Kidney (tissue), 14 donors: ENCODE data around the gene MRC2. TPM values are rescaled to one million over a fixed set of nuclear protein-coding genes. Genes with fewer than 3 reads are reported as not detected.

Experiments
- DNase-seq, 5 donors: peaks; one replicate each; pipeline ENCODE4 v3.0.0-alpha.2; 2013 to 2020
- FAIRE-seq: peaks from 2 replicates; lab custom pipeline; 2012; peaks lifted over from hg19 to GRCh38; lab: Jason Lieb, UNC
- H3K27ac ChIP-seq, 2 donors: one replicate each; pipeline ENCODE4 v1.7.0; 2013; ENCODE audit warnings: low read depth in 2 of 2, low read length in 2 of 2, inconsistent platforms in 1 of 2
- H3K27me3 ChIP-seq: one replicate; pipeline ENCODE4 v1.7.1; 2013; ENCODE audit warnings: low read length, inconsistent platforms; ENCODE audit not compliant: control insufficient read depth, insufficient read depth
- H3K36me3 ChIP-seq, 3 donors: one replicate each; pipeline versions ENCODE4 v1.7.0 to v1.7.1; 2013; ENCODE audit warnings: low read length in 3 of 3, control low read depth in 1 of 3, inconsistent platforms in 1 of 3; ENCODE audit not compliant: insufficient read depth in 3 of 3, control insufficient read depth in 2 of 3
- H3K4me1 ChIP-seq, 3 donors: one replicate each; pipeline versions ENCODE4 v1.7.0 to v1.7.1; 2013; ENCODE audit warnings: low read length in 3 of 3, inconsistent platforms in 1 of 3, low read depth in 1 of 3; ENCODE audit not compliant: control insufficient read depth in 2 of 3, insufficient read depth in 2 of 3
- H3K4me3 ChIP-seq, 3 donors: one replicate each; pipeline versions ENCODE4 v1.7.0 to v1.8.1; 2013; ENCODE audit warnings: low read length in 3 of 3, control low read depth in 1 of 3, inconsistent platforms in 1 of 3
- H3K9ac ChIP-seq, 3 donors: one replicate each; pipeline versions ENCODE4 v1.7.0 to v1.7.1; 2013; ENCODE audit warnings: low read length in 3 of 3, control low read depth in 1 of 3, inconsistent platforms in 1 of 3
- H3K9me3 ChIP-seq, 3 donors: one replicate each; pipeline versions ENCODE4 v1.7.0 to v1.7.1; 2013; ENCODE audit warnings: low read length in 3 of 3, control low read depth in 1 of 3, inconsistent platforms in 1 of 3; ENCODE audit not compliant: control insufficient read depth in 2 of 3, insufficient read depth in 1 of 3
- intact Hi-C: fragments of 100-400 bp; cut with DNase I; formaldehyde crosslinking; loops from one replicate; pipeline ENCODE4 v1.11.1; 2022
- polyA plus RNA-seq: library from polyadenylated mRNA; stranded (reverse); fragments of 350-450 nt; fragmentation: Illumina TruSeq; extraction: RNeasy Lipid Tissue Mini Kit (QIAGEN cat#74804); gene quantifications from one replicate; pipeline ENCODE4 v1.2.3, GENCODE V29; 2014; ENCODE audit warnings: low read depth, low replicate concordance; ENCODE audit not compliant: insufficient read depth
- total RNA-seq: library from RNA; stranded (reverse); fragmentation: NEBNext Ultra II Directional; extraction: Animal tissue kit (Norgen Biotek cat#: 25700); gene quantifications from one replicate; pipeline ENCODE4 v1.2.1, GENCODE V29; 2021
- TF ChIP-seq, protein P1 (sequence below): IDR thresholded peaks from 3 replicates; pipeline ENCODE4 v1.5.1; 2012; ENCODE audit warnings: mild to moderate bottlenecking, moderate library complexity, borderline replicate concordance; ENCODE audit not compliant: insufficient read depth; ENCODE audit errors: extremely low read depth
- donor health status: control.
- donor health status: control.
- donor health status: control.
- donor health status: control.
- donor health status: control.
- donor health status: DM: yes; HTN: yes; CAD: no.
- donor health status: Normal renal cell carcinoma (clear cell type).

MRC2 gene
- total and polyA plus RNA-seq, 2 donors from 2014 or later = 18.0 to 23.7 TPM

DNA sequence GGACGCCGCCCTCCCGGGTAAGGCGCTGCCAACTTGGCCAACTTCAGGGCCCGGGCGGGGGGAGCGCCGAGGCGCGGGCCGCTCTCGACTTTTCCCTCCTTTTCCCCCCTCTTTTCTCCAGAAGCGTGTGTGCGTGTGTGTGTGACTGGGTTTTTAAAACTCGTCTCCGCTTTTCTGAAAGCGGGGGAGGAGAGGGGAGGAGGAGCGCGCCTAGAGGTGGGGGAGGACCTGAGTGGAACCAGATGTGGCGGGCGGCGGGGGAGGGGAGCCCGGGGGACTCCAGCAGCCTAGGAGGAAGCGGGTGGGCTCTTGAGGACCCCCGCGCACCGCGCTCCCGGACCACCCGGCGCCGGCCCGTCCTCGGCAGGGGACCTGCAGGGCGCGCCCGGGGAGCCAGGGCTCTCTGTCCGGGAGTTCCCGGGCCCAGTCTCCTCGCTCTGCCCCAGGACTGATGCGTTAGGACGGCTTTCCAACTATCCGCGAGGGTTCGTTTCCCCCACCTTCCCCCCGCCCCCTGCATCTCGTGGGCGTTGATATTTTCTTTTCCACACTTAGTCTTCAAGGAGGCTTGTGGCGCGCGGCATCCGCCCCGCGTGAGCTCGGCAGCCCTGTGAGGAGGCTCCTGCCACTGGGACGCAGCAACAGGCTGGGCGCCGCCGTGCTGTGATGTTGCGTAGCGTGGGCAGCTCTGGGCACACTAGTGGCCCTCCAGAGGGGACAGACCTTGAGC lies 599 bp downstream of the MRC2 start:
- H3K4me3 ChIP-seq = peak overlapping the region; percentile 29 to 57 (median 56)
- peak overlapping the region in 2 of 3 donors; percentile 18 to 34 for H3K9ac ChIP-seq
- peak; percentile 83 to 91 (median 86) for DNase-seq
- H3K36me3 ChIP-seq = no peaks in the 10 kb centered on the region
- H3K4me1 ChIP-seq = peaks cover 0 to 14% (median 5%) of the 10 kb centered on the region in 3 donors
- TF ChIP-seq, protein P1, sequence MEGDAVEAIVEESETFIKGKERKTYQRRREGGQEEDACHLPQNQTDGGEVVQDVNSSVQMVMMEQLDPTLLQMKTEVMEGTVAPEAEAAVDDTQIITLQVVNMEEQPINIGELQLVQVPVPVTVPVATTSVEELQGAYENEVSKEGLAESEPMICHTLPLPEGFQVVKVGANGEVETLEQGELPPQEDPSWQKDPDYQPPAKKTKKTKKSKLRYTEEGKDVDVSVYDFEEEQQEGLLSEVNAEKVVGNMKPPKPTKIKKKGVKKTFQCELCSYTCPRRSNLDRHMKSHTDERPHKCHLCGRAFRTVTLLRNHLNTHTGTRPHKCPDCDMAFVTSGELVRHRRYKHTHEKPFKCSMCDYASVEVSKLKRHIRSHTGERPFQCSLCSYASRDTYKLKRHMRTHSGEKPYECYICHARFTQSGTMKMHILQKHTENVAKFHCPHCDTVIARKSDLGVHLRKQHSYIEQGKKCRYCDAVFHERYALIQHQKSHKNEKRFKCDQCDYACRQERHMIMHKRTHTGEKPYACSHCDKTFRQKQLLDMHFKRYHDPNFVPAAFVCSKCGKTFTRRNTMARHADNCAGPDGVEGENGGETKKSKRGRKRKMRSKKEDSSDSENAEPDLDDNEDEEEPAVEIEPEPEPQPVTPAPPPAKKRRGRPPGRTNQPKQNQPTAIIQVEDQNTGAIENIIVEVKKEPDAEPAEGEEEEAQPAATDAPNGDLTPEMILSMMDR = no peak
- no peaks in the 10 kb centered on the region for H3K27me3 ChIP-seq
- no peaks in the 10 kb centered on the region for H3K9me3 ChIP-seq
- intact Hi-C loops = no loop called here
- peak overlapping the region; percentile 71 to 79 for H3K27ac ChIP-seq
- FAIRE-seq = no peak

DNA sequence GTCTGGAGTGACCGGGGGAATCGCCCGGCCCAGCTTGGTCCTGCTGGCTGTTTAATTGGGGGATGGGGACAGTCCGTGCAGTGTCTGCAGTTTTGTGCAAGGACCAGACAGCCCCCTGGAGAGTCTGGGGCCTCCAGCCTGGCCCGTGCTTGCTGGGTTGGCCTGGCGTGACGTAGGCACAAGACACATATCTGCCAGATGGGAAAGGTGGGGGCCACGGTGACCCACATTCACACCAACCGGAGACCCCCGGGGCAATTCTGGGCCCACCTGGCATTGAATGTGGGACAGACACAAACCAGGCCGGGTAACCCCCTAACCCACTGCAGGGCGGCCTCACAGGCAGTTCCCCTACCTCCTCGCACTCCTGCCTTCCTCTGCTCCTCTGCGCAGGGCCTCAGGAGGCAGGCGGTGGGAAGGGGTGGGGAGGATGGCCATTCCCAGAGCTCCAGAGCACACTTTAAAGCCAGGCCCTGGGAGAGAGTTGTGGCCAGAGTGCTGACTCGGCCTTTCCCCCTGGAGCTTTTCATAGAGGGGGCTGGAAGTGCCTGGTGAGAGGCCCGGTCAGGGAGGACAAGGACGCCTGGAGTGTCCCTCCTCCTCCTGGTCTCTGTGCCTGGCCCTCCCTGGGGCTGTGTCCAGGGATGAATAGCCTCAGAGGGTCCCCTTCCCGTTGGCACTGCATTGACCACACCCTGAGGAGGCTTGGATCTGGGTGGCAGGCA lies 1.5 kb downstream of the MRC2 start:
- peak overlapping the region; percentile 18 to 57 (median 56) for H3K4me3 ChIP-seq
- peak overlapping the region; percentile 17 to 71 for H3K27ac ChIP-seq
- intact Hi-C loops = no loop called here
- no peaks in the 10 kb centered on the region for H3K36me3 ChIP-seq
- DNase-seq (peak; percentile 50 to 82 (median 76)), FAIRE-seq (no peak)
- no peaks in the 10 kb centered on the region for H3K9me3 ChIP-seq
- peak overlapping the region in 1 of 3 donors; percentile 7 for H3K9ac ChIP-seq
- no peaks in the 10 kb centered on the region for H3K27me3 ChIP-seq
- peaks cover 0 to 14% (median 5%) of the 10 kb centered on the region in 3 donors for H3K4me1 ChIP-seq
- TF ChIP-seq, protein P1 = no peak

DNA sequence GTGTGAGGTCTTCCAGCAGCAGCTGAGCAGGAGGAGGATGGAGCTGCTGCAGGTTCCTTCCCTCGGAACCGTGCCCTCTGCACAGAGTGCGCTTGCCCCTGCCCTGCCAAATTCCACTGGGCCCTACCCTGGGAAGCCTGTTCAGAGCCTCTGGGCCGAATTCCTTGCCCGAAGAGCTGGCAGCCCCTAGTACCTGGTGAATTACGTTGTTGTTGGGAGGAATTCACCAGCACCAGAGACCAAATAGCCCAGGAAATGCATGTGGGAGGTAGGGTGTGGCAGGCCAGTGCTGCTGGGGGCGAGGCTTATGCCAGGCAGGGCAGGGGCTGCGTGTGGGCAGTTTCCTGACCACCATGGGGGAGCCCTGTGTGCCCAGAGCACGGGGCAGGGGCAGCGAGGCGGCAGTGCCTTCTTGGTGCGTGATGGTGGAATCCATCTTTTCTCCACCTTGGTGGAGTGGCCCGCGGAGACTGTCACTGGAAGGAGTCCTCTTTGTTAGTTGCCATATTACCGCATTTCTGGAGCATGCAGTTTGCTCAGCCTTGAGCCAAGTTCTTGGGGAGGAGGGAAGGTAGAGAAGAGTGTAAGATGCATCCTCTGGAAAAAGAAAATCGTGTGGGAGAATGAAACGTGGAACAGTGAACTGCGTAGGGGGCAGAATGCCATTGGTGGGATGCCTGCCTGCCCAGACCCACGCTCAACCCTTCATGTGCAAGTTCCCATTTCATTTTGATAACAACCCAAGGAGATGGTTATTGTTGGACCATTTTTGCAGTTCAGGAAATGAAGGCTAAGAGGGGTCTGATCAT lies 2.3 kb downstream of the MRC2 start:
- intact Hi-C loops = no loop called here
- Histone ChIP-seq H3K9me3 (no peaks in the 10 kb centered on the region), H3K4me3 (no peak overlapping the region), H3K27me3 (no peaks in the 10 kb centered on the region), H3K27ac (no peak overlapping the region), H3K9ac (peak overlapping the region in 1 of 3 donors; percentile 7), H3K36me3 (no peaks in the 10 kb centered on the region), H3K4me1 (peaks cover 0 to 14% (median 5%) of the 10 kb centered on the region in 3 donors)
- FAIRE-seq = no peak
- TF ChIP-seq, protein P1 = no peak
- no peak for DNase-seq
